ENCODE results near the gene SYNPO2L. TPM values are rescaled to one million over a fixed set of nuclear protein-coding genes. Genes with fewer than 3 reads are reported as not detected.
"Not testable (repeated sequence)": the region's sequence is repeated elsewhere in the genome, so short reads cannot be mapped to it uniquely, and the experiment has no call there.

SYNPO2L gene, protein sequence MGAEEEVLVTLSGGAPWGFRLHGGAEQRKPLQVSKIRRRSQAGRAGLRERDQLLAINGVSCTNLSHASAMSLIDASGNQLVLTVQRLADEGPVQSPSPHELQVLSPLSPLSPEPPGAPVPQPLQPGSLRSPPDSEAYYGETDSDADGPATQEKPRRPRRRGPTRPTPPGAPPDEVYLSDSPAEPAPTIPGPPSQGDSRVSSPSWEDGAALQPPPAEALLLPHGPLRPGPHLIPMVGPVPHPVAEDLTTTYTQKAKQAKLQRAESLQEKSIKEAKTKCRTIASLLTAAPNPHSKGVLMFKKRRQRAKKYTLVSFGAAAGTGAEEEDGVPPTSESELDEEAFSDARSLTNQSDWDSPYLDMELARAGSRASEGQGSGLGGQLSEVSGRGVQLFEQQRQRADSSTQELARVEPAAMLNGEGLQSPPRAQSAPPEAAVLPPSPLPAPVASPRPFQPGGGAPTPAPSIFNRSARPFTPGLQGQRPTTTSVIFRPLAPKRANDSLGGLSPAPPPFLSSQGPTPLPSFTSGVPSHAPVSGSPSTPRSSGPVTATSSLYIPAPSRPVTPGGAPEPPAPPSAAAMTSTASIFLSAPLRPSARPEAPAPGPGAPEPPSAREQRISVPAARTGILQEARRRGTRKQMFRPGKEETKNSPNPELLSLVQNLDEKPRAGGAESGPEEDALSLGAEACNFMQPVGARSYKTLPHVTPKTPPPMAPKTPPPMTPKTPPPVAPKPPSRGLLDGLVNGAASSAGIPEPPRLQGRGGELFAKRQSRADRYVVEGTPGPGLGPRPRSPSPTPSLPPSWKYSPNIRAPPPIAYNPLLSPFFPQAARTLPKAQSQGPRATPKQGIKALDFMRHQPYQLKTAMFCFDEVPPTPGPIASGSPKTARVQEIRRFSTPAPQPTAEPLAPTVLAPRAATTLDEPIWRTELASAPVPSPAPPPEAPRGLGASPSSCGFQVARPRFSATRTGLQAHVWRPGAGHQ
- total RNA-seq = not detected

DNA sequence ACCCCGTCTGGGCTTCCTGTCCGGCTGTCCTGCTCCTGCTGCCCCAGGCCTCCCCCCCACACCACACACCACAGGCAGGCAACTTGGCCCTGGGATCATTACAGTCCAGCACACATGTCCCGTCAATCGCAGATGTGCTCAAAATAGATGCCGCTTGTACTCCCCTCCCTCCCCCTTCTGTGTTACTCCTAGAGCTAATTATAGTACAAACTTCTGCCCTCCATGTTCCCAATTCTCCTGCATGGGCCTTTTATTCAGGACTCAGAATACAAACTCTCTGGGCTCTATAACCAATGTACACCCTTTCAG is at the start of gene SYNPO2L:
Gene SYNPO2L (minus strand): TSS at position 40 of the 309 bp plus-strand sequence. CDS start 107 bp downstream, outside the sequence.
- ChIA-PET POLR2A (no interaction called here), CTCF (no interaction called here)

DNA sequence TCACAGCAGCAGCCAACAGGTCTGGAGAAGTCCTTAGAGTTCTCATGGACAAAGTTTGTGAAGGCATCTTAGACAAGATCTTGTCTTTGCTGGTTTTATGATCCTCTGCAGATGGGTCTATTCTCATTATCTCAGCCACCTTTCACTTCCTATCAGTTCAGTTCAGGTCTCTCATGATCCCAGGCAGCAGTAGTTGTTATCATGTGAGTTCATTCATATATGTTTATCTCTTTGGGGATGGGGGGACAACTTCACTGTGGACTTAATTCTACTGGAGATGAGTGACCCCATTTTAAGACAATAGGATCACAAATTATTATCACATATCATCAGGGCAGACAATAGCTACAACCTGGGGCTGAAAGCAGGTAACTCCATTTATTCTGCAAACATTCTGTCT is 48.1 kb upstream of the SYNPO2L start:
- CTCF ChIA-PET = interaction anchor here (0.7 kb wide), 1 partner anchor 585 kb away, joined by 5 read pairs; no protein-coding TSS in a partner anchor
- POLR2A ChIA-PET = not testable (repeated sequence)

- CTCF ChIA-PET, POLR2A ChIA-PET: not testable (repeated sequence)
Measured at GRCh38 chr10:73698819-73699218, 43.0 kb upstream of the SYNPO2L start.

- POLR2A ChIA-PET, CTCF ChIA-PET: not testable (repeated sequence)
Measured at GRCh38 chr10:73697675-73698159, 41.9 kb upstream of the SYNPO2L start, which contains the start of gene AGAP5. TSS of gene AGAP5 (minus strand) at chr10:73698109. CDS start at chr10:73697755, 354 bp downstream.

- CTCF ChIA-PET = not testable (repeated sequence)
Measured at GRCh38 chr10:73695302-73695701, 39.5 kb upstream of the SYNPO2L start.

DNA sequence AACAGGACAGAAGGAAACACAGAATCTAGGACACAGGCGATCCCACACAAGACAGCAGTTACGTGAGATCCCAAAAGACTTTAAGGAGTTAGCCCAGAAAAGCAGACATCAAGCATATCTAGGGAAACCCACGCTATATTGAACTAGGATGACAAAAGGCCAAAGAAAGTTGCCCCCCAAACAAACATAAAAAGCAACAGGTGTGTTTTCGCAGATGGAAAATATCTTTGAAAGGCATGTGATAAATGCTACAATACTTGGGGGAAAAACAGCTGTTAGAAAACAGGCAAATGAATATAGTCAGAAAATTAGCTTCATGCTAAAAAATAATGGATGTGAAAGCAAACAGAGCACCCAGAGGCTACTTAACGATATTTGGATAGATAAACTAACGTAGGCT is 34.9 kb upstream of the SYNPO2L start:
- CTCF ChIA-PET, POLR2A ChIA-PET: not testable (repeated sequence)

More at GRCh38 chr10:73695302-73695701, 39.5 kb upstream of the SYNPO2L start:
- POLR2A ChIA-PET = not testable (repeated sequence)

DNA sequence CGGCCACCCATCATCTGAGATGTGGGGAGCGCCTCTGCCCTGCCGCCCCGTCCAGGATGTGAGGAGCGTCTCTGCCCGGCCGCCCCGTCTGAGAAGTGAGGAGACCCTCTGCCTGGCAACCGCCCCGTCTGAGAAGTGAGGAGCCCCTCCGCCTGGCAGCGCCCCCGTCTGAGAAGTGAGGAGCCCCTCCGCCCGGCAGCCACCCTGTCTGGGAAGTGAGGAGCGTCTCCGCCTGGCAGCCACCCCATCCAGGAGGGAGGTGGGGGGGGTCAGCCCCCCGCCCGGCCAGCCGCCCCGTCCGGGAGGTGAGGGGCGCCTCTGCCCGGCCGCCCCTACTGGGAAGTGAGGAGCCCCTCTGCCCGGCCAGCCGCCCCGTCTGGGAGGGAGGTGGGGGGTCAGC is 33.8 kb upstream of the SYNPO2L start:
- POLR2A ChIA-PET, CTCF ChIA-PET: not testable (repeated sequence)

- POLR2A ChIA-PET, CTCF ChIA-PET: not testable (repeated sequence)
Measured at GRCh38 chr10:73687641-73688040, 31.8 kb upstream of the SYNPO2L start.

GRCh38 chr10:73674546-73674945 is 18.7 kb upstream of the SYNPO2L start:
- POLR2A ChIA-PET, CTCF ChIA-PET: not testable (repeated sequence)

DNA sequence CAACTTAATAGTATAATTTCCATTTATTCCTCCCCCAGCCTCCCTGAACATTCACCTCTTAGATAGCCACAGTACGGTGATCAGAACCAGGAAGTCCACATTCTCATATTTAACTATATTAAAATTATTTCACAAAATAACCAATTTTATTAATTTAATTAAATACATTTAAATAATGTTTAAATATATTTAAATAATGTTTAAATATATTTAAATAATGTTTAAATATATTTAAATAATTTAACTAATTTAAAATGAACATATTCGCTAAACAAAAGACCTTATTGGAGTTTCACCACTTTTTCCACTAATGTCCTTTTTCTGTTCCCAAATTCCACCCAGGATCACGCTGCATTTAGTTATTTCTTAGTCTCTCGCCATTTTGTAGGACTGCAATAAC is 12.5 kb upstream of the SYNPO2L start:
- POLR2A ChIA-PET, CTCF ChIA-PET: not testable (repeated sequence)

DNA sequence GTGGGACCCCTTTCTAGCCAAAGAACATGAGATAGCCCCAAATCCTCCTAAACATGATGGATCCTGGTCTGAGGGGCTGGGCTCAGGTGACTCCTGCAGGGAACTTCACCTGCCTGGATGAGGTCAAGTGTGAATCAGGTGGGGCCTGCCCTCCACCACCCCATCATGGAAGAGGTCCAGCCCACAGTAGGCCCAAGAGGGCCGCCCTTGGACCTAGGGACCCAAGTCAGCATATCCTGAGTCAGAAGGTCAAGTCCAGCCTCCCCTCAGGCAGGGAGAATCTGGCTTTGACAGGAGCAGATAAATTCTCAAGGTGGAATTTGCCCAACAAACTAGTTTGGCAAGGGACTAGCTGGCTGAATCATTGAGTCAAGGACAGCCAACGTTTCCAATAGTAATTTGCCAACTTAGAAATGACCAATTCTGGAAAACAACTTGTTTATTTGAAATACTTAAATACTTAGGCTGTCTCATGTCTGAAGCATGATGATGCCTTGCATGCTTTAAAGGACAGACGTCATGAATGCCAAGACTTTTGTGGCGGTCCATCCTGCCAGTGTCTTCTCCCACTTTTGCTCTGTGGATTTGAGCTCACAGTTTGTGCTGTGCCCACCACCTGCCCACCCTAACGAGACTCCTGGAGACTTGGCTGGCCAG is 10.5 kb upstream of the SYNPO2L start:
- CTCF ChIA-PET = not testable (repeated sequence)

GRCh38 chr10:73665581-73665980 is 9.8 kb upstream of the SYNPO2L start:
- CTCF ChIA-PET, POLR2A ChIA-PET: not testable (repeated sequence)

More for the DNA sequence above, 10.5 kb upstream of the SYNPO2L start:
- POLR2A ChIA-PET = not testable (repeated sequence)

DNA sequence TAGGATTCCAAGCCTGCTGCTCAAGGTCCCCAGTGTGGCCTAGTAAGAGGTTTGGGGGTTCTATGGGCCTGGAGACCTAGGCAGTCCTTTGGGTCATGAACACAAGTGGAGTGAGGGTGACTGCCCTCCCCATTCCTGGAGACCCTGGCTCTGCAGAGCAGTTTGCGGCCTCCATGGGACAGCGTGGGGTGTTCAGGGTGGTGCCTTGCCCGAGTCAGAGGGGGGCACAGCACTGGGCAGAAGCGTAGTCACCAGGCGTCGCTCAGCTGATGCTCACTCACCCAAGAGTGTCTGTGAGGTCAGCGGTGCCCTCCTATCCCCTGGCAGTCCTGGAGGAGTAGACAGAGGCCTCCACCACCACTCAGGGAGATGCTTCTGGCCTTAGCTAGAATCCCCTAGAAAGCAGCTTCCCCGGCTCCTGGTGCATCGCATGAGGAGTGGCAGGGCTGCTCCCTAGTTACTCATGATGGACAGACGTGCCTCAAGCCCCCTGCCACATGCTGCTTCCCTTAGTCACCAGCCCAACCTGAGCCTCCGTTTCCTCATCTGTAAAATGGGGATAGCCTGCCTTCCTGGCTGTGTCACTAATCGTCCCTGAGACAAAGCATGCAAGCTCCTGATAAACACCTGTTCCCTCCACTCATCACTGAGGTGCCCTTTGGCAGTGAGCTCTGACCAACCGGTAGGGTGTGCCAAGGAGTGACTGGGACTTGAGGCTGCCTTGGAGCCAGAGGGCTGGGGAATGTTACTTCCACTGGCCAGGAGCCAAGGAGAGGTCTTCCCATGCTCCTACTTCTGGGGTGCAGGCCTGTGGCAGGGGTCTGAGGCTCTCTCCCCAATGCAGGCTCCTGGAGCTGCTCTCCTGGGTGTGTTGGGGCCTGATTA is 8.6 kb upstream of the SYNPO2L start:
- CTCF ChIA-PET, POLR2A ChIA-PET: not testable (repeated sequence)

GRCh38 chr10:73663621-73664020 is 7.8 kb upstream of the SYNPO2L start:
- POLR2A ChIA-PET, CTCF ChIA-PET: not testable (repeated sequence)

DNA sequence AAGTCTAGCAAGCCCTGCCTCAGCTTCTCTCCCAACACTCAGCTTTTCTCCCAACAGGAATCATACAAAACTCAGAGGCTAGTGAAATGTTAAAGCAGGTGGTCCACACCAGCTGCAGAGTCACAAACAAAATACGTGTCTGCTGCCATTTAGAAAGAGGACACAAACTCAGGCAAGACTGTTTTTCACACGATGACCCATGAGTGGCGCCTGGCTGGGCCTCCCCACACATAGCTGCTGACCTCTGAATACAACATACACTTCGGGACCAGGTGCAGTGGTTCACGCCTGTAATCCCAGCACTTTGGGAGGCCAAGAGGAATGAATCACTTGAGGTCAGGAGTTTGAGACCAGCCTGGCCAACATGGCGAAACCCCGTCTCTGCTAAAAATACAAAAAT is 6.9 kb upstream of the SYNPO2L start:
- POLR2A ChIA-PET, CTCF ChIA-PET: not testable (repeated sequence)

DNA sequence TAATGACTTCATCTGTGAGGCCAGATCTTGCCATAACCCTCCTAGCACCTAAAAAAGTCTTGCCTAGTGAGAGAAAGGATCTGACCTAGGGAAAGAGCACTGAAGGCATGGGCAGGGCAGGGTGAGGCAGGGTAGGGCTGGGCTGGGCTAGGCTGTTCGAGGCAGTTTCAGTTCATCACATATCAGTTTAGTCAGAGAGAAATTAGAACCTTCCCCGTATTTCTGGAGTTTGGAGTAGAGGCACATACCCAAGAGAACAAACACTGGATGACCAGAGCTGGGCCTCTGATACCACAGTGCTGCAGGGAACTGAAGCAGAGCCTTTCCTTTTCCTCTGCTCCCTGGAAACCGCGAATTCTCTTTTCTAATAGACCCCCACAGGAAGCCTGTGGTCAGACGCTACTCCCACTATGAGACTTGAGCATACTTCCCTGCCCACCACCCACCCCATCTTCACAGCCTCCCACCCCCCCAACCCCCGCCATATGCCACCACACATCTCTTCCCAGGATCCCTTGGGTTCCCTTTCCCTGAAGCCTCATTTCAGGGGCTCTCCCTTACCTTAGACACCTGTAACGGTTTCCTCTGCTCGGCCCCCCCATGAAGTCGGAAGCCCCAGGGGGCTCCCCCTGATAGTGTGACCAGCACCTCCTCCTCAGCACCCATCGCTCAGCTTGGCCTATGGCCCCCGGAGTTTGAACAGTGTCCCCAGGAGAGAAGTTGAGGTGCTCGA is 406 bp downstream of the SYNPO2L start:
- ChIA-PET POLR2A (no interaction called here), CTCF (no interaction called here)

- CTCF ChIA-PET = interaction anchor here (1.1 kb wide), 1 partner anchor 11 kb away, joined by 3 read pairs; no protein-coding TSS in a partner anchor
Measured at GRCh38 chr10:73653701-73654100, 2.1 kb downstream of the SYNPO2L start.

GRCh38 chr10:73653195-73653594 is 2.6 kb downstream of the SYNPO2L start:
- ChIA-PET CTCF (interaction anchor here (1.1 kb wide), 1 partner anchor 10 kb away, joined by 3 read pairs; no protein-coding TSS in a partner anchor), POLR2A (no interaction called here)

More at GRCh38 chr10:73653701-73654100, 2.1 kb downstream of the SYNPO2L start:
- POLR2A ChIA-PET = no interaction called here
